Posterior cingulate gyrus (tissue), 11 donors: ENCODE results near the gene TBC1D4.
"Not testable (repeated sequence)": the region's sequence is repeated elsewhere in the genome, so short reads cannot be mapped to it uniquely, and the experiment has no call there.

Experiments
- DNase-seq, 10 donors: peaks; one replicate each; pipeline versions ENCODE4 v3.0.0 to v3.0.0-alpha.2; 2020 to 2021; ENCODE audit warnings: mixed read lengths in 3 of 10
- intact Hi-C: fragments of 100-400 bp; cut with DNase I; formaldehyde crosslinking; loops from one replicate; pipeline ENCODE4 v1.15.1; 2023

The TBC1D4 gene

GRCh38 chr13:75330770-75331169 is 151.2 kb downstream of the TBC1D4 start:
- intact Hi-C loops, result no loop called here
- no peak for DNase-seq

DNA sequence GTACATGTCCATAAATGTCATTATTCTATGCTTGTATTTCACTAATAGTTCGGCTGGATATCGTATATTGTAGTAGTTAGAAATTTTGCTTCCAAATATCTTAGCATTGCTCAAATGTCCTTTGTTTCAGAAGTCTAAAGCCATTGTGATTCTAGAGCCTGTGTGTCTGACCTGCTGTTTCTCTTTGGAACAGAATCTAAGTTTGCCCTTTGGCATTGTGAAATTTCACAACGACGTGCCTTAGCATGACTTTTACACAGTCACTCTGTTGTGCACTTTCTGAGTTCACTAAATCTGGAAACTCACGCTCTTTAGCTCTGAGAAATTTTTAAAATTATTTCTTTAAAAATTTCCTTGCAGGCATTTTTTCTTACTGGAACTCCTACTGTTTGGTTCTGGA is 152.2 kb downstream of the TBC1D4 start:
- no peak for DNase-seq
- intact Hi-C loops, result no loop called here

DNA sequence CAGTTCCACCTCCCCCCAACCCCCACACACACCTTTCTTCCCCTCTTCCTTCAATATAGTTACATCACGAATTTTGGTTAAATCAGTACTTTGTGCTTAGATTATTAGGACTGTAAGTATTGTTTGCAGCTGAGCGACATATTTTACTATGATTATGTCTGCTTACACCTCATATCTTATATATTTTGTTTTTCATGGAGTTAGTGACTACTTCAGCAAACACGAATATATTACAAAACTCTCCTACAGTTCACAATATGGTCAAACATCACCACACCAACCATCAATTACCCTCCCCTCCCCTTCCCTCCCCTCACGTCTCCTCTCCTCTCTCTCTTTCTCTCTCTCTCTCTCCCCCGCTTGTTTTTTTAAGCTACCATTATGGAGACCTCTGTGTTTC is 152.9 kb downstream of the TBC1D4 start:
- DNase-seq, result no peak
- intact Hi-C loops, result no loop called here

- intact Hi-C loops, result no loop called here
- DNase-seq, result no peak
Observed at GRCh38 chr13:75327135-75327510, 154.8 kb downstream of the TBC1D4 start.

- peak in 1 of 10 donors; percentile 39 for DNase-seq
Observed at GRCh38 chr13:75326173-75327134, 155.5 kb downstream of the TBC1D4 start.

DNA sequence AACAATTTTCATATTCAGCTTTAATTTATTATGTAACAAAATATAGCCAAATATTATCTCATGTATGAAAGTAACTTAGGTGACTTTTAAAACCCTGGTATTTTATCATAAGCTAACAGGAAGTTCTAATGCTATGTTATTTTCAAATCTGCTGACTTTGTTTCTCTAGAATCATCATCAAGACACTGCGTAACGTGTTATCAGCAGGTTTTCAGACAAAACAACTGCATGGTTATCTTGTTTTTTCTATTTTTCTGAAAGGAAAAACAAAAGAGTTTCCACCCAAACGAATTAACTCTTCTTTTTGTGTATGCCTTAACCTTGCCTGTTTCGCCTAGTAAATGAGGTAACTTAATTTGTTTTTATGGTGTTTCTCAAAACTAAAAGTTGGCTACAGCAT is 156.3 kb downstream of the TBC1D4 start:
- intact Hi-C loops, result no loop called here

More at GRCh38 chr13:75326173-75327134, 155.5 kb downstream of the TBC1D4 start:
- intact Hi-C loops, result no loop called here

DNA sequence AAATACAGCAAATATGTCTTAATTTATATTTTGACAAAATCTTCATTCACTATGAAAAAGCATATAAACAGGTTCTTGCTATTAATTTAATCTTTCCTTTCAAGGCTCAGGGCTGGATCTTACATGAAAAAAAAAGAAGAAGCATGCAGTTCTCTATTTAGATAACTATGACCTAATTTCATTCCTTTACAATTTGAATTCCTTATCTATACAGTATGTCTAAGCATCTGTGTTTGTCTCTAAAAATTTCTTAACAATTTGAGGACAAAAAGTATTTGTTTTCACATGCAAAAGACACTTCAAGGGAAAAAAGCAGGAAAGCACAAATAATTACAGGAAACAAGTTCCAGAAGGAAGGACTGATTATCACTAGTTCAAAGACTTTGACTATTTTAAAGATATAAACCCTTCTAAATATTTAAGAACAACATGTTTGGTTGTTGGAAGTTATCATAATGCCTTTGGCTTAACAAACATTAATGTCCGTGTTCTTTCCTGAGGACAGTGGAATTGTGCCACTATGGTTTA is 157.5 kb downstream of the TBC1D4 start:
- no peak for DNase-seq
- intact Hi-C loops, result no loop called here

More for the DNA sequence above, 156.3 kb downstream of the TBC1D4 start:
- DNase-seq, result no peak

- intact Hi-C loops, result no loop called here
Observed at GRCh38 chr13:75321084-75321483, 160.9 kb downstream of the TBC1D4 start.

DNA sequence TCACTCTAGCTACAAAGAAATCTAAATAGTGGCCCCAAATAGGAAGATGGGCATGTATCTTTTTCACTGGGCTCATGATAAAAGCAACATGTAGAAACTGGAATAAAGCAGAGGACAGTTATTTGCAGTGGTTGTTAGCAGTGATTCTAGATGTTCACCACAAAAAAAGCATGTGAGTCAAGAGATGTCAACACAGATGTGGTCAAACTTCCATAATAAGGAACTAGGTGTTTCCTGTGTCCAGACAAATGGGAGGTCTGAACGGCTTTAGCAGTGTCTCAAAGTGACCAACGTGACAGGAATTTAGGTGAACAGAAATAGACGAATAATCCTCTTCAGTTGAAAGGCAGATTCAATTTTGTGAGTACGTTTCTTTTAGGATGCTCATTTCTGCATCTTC is 162.7 kb downstream of the TBC1D4 start:
- intact Hi-C loops, result no loop called here
- no peak for DNase-seq

More at GRCh38 chr13:75321084-75321483, 160.9 kb downstream of the TBC1D4 start:
- no peak for DNase-seq

- DNase-seq, result no peak
- intact Hi-C loops, result no loop called here
Observed at GRCh38 chr13:75318138-75318833, 163.7 kb downstream of the TBC1D4 start.

GRCh38 chr13:75316427-75316826 is 165.5 kb downstream of the TBC1D4 start:
- no peak for DNase-seq
- intact Hi-C loops, result no loop called here

GRCh38 chr13:75312884-75313520 is 169.0 kb downstream of the TBC1D4 start:
- intact Hi-C loops, result no loop called here
- no peak for DNase-seq

- intact Hi-C loops, result no loop called here
- no peak for DNase-seq
Observed at GRCh38 chr13:75309981-75310580, 171.9 kb downstream of the TBC1D4 start.

DNA sequence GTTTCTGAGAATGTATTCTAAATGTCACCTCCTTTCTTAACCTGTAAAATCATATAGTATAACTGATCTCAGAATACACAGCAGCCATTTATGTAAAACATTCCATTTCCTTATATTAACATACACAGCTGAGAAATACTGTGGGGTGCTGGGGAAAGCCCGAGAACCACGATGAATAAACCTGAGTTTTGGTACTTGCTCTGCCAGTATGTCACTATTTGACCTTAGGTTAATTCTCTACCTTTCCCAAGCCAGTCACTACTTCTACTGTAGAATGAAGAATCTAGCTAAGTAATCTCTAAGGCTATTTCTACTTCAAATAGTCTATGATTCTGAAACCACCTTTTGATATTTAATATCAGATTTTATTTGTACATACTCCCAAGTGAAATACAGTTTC is 173.7 kb downstream of the TBC1D4 start:
- intact Hi-C loops, result no loop called here
- no peak for DNase-seq

DNA sequence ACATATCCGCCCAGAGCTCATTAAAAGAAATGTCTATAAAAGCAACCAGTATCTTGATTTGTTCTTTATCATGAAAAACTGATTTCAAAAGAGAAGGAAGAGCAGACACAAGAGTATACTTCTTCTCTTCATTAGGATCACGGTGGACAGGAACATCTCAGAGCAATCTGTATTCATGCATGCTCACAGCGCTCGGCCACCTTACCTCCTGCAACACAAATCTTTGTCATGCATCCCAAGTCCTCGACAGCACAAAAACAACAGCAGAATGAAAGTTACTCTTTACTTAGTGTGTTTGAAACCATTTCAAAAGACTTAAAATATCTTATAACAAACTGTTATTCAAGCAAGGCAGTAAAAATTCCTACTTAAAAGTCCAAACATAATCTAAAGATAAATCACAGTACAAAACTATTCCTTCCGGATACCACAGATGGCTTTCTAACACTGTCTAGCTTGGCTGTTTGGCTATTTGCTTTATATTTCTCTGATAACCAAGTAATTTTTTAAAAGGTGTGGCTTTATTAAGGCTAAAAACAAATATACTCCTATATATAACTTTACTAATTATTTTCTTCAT is 174.5 kb downstream of the TBC1D4 start:
- intact Hi-C loops, result no loop called here
- peak in 1 of 10 donors; percentile 43 for DNase-seq

DNA sequence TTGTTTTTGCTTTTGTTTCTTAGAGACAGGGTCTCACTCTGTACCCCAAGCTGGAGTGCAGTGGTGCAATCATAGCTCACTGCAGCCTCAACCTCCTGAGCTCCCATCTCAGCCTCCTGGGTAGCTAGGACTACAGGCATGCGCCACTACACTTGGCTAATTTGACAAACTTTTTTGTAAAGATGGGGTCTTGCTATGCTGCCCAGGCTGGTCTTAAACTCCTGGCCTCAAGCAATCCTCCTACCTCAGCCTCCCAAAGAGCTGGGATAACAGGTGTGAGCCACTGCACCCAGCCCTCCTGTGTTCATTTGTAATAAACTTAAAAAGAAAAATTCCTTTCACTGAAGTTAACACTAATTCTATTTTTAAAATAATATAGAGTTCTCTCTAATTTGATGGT is 175.0 kb downstream of the TBC1D4 start:
- intact Hi-C loops, DNase-seq: not testable (repeated sequence)

DNA sequence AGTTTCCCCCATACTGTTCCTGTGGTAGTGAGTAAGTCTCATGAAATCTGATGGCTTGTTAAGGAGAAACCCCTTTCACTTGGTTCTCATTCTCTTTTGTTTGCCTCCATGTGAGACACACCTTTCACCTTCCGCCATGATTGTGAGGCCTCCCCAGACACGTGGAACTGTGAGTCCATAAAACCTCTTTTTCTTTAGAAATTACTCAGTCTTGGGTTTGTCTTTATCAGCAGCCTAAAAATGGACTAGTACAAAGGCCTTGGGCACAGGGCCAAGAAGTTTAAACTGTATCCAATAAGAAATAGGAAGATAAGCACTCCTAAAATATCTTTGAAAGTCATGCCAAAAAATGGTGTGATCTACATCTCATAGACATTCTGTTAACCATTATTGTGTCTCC is 176.9 kb downstream of the TBC1D4 start:
- intact Hi-C loops, result no loop called here
- DNase-seq, result no peak

DNA sequence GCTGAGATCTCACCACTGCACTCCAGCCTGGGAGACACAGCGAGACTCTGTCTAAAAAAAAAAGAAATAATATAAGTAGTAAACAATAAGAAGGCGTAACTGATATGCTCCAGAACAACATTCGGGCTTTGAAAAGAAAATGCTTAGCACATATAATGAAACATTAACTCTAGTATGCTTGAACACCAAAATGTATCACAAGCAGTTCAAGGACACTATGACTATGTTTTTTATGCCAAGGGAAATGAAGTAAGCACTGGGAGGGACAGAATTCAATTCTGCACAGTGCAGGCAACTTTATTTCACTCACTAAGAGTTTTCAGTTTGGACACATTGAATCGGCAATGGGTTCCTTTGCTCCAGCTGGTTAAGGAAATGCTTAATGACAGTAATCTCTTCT is 178.7 kb downstream of the TBC1D4 start:
- DNase-seq, result no peak
- intact Hi-C loops, result no loop called here

- intact Hi-C loops, result no loop called here
- DNase-seq, result no peak
Observed at GRCh38 chr13:75302071-75302698, 179.8 kb downstream of the TBC1D4 start.
